CD4-positive, alpha-beta T cell treated with Interleukin-15 for 4 hours (primary cell): ENCODE results near the gene ADAMTS13.
"Not testable (repeated sequence)": the region's sequence is repeated elsewhere in the genome, so short reads cannot be mapped to it uniquely, and the experiment has no call there.

Experiments used
- DNase-seq: peaks from one replicate; pipeline ENCODE4 v3.0.0-alpha.2; 2020; ENCODE audit warnings: low spot score

Gene ADAMTS13

GRCh38 chr9:133392308-133392707, 29.9 kb upstream of the ADAMTS13 start:
- DNase-seq, result not testable (repeated sequence)

GRCh38 chr9:133393399-133393798, 28.8 kb upstream of the ADAMTS13 start:
- DNase-seq, result no peak

GRCh38 chr9:133394687-133395271, 27.4 kb upstream of the ADAMTS13 start:
- no peak for DNase-seq

- DNase-seq, result no peak
These were observed 25.2 kb upstream of the ADAMTS13 start for GRCh38 chr9:133396952-133397351.

- no peak for DNase-seq
These were observed 24.8 kb upstream of the ADAMTS13 start for GRCh38 chr9:133397370-133397769.

- DNase-seq, result no peak
These were observed 24.3 kb upstream of the ADAMTS13 start for GRCh38 chr9:133397895-133398294.

GRCh38 chr9:133400292-133400691, 21.9 kb upstream of the ADAMTS13 start:
- DNase-seq, result no peak

GRCh38 chr9:133401588-133401987, 20.6 kb upstream of the ADAMTS13 start:
- DNase-seq, result no peak

GRCh38 chr9:133402689-133403088, 19.5 kb upstream of the ADAMTS13 start:
- DNase-seq, result no peak

- DNase-seq, result peak; percentile 67
These were observed 18.3 kb upstream of the ADAMTS13 start for GRCh38 chr9:133403766-133404453.

GRCh38 chr9:133404454-133405002, 17.6 kb upstream of the ADAMTS13 start:
- no peak for DNase-seq

GRCh38 chr9:133405508-133406438, 16.4 kb upstream of the ADAMTS13 start:
- DNase-seq, result no peak

GRCh38 chr9:133406480-133407307, 15.5 kb upstream of the ADAMTS13 start:
- DNase-seq, result peak; percentile 83

GRCh38 chr9:133408042-133408441, 14.1 kb upstream of the ADAMTS13 start:
- DNase-seq, result no peak

- no peak for DNase-seq
These were observed 7.0 kb upstream of the ADAMTS13 start for GRCh38 chr9:133415170-133415569.

- peak; percentile 85 for DNase-seq
These were observed 4.4 kb upstream of the ADAMTS13 start, which contains the start of gene REXO4 for GRCh38 chr9:133417541-133418461. Gene REXO4, minus strand, starts transcription at chr9:133418010. Its CDS starts 166 bp downstream, at chr9:133417844.

- DNase-seq, result no peak
These were observed 3.2 kb upstream of the ADAMTS13 start for GRCh38 chr9:133419005-133419404.

- DNase-seq, result no peak
These were observed 1.8 kb upstream of the ADAMTS13 start for GRCh38 chr9:133420392-133420827.

GRCh38 chr9:133423216-133423615, 1.0 kb downstream of the ADAMTS13 start:
- DNase-seq, result no peak

- DNase-seq, result no peak
These were observed 2.0 kb downstream of the ADAMTS13 start for GRCh38 chr9:133424187-133424586.
